Fibroblast of the aortic adventitia (primary cell): Measurements from ENCODE around the gene FOXK1. TPM values are rescaled to one million over a fixed set of nuclear protein-coding genes. Genes with fewer than 3 reads are reported as not detected.
"Not testable (repeated sequence)": the region's sequence is repeated elsewhere in the genome, so short reads cannot be mapped to it uniquely, and the experiment has no call there.

Experiments used
- DNase-seq: peaks from one replicate; pipeline ENCODE4 v3.0.0-alpha.2; 2010; ENCODE audit warnings: low read depth
- H3K4me3 ChIP-seq: 2 replicates; pipeline ENCODE4 v1.5.1; 2011; ENCODE audit warnings: low read depth, mild to moderate bottlenecking, control low read depth, low read length, moderate library complexity
- total RNA-seq: library from RNA; depleted of rRNA; stranded (reverse); fragments of >200 nt; gene quantifications from 2 replicates; pipeline ENCODE4 v1.2.3, GENCODE V29; 2012; ENCODE audit warnings: low replicate concordance
- TF ChIP-seq, protein P1 (sequence below): IDR thresholded peaks from 2 replicates; pipeline ENCODE4 v1.5.1; 2011; ENCODE audit warnings: mild to moderate bottlenecking, low read length, control low read depth, inconsistent platforms; ENCODE audit not compliant: insufficient read depth

The FOXK1 gene
- total RNA-seq, 1 donor, result 27.8 TPM

DNA sequence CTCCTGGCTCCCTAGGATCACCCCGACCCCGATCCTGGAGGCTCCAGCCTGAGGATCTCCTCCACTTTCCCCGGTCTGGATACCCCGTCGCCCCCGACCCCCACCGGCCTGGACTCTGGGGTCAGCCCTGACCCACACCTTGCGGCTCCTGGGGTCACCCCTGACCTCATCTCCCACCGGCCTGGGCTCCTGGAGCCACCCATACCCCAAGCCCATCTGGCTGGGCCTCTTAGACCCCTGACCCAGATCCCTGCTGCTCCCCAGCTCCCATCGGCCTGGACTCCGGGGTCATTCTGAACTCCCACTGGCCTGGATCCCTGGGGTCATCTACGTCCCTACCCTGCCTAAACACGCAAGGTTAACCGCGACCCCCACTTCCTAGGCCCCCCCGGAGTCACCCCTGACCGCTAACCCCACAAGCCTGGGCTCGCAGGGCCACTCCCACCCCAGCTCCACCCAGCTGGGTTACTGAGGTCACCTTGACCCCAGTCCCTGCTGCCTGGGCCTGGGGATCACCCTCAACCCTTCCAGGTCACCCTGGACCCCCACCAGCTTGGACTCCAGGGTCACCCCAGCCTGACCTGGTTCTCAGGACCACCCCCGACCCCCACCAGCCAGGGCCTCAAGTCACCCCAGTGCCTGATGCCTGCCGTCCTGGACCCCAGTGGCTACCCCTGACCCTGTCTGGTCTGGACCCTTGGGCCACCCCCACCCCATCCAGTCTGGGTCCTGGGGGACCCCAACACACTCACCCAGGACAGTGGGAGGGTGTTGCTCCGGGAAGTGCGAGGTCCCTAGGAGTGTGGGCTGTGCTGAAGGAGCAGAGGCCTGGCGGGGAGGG, 1.2 kb downstream of the FOXK1 start:
- TF ChIP-seq, protein P1, sequence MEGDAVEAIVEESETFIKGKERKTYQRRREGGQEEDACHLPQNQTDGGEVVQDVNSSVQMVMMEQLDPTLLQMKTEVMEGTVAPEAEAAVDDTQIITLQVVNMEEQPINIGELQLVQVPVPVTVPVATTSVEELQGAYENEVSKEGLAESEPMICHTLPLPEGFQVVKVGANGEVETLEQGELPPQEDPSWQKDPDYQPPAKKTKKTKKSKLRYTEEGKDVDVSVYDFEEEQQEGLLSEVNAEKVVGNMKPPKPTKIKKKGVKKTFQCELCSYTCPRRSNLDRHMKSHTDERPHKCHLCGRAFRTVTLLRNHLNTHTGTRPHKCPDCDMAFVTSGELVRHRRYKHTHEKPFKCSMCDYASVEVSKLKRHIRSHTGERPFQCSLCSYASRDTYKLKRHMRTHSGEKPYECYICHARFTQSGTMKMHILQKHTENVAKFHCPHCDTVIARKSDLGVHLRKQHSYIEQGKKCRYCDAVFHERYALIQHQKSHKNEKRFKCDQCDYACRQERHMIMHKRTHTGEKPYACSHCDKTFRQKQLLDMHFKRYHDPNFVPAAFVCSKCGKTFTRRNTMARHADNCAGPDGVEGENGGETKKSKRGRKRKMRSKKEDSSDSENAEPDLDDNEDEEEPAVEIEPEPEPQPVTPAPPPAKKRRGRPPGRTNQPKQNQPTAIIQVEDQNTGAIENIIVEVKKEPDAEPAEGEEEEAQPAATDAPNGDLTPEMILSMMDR, result no peak

DNA sequence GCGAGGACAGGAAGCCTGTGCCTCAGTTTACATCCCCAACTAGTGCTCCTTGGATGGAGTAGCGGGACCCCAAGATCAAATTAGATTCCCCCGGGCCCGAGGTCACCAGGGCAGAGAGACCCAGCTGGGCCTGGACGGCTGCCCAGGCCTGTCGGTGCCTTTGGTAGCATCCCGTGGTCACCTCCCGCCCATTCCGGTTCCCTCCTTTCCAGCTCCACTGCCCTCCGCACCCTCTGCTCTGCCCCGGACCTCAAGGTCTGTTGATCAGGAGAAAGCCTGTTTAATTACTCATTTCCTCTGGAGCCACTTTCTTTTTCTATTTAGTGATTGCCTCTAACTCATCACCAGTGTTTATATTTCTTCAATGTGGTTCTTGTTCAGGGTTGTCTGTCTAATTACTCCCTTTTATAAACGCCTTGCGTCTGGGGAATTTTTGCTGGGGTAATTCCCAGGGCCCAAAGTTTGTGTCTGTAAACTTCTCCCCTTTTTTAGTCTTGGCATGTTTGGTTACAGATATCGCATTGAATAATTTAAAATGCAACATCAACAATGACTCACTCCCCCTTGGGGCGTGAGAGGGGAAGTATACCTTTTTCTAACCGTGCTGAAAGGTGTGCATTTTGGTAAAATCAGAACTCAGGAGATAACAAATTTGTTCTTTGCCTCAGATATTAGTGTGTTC, 1.9 kb downstream of the FOXK1 start:
- TF ChIP-seq, protein P1, result no peak
- peak; percentile 69 for DNase-seq
- peak overlapping the region; percentile 90 for H3K4me3 ChIP-seq

More for the DNA sequence above, 1.2 kb downstream of the FOXK1 start:
- peak overlapping the region; percentile 90 for H3K4me3 ChIP-seq
- DNase-seq, result no peak

DNA sequence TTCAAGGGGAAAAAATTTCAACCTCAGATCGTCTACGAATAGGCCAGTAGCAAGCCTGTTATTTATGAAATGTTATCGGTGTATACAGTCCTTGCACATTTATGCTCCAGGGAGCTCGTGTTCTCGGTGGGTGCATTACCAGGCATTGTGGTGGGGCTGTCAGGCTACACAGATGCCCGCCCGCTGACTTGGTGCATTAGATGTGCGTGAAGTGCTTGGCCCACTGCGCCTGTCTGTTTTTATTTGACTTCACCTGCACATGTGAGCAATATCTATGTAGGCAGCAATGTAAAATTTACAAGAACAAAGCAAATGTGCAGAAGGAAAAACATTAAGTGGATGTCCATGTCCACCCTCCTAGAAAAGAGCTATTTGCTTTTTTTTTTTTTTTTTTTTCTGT, 2.8 kb downstream of the FOXK1 start:
- TF ChIP-seq, protein P1, result no peak
- no peak for DNase-seq
- H3K4me3 ChIP-seq, result peak overlapping the region; percentile 90

DNA sequence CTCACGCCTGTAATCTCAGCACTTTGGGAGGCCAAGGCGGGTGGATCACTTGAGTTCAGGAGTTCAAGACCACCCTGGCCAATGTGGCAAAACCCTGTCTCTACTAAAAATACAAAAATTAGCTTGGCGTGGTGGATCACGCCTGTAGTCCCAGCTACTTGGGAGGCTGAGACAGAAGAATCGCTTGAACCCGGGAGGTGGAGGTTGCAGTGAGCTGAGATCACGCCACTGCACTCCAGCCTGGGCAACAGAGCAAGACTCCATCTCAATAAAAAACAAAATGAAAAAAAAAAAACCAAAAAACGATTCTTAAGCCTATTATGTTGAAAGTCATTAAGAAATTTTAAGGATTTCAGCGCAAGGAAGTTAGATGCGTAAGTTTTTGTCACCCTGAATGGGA, 3.6 kb downstream of the FOXK1 start:
- H3K4me3 ChIP-seq, DNase-seq: not testable (repeated sequence)

DNA sequence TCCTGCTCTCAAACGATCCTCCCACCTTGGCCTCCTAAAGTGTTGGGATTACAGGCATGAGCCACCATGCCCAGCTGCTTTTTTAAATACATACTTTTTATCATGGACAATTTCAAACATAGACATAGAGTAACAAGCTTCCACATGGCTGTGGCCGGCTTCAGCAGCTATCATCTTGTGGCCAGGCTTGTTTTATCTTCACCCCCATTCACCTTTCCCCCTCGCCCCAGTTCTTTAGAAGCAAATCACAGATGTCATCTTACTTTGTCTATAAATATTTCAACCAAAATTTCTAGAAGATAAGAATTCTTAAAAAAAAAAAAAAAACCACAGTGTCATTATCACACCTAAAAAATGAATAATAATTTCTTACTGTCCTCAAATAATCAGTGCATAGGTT, 5.9 kb downstream of the FOXK1 start:
- DNase-seq, result no peak
- no peak overlapping the region for H3K4me3 ChIP-seq
- TF ChIP-seq, protein P1, result no peak

DNA sequence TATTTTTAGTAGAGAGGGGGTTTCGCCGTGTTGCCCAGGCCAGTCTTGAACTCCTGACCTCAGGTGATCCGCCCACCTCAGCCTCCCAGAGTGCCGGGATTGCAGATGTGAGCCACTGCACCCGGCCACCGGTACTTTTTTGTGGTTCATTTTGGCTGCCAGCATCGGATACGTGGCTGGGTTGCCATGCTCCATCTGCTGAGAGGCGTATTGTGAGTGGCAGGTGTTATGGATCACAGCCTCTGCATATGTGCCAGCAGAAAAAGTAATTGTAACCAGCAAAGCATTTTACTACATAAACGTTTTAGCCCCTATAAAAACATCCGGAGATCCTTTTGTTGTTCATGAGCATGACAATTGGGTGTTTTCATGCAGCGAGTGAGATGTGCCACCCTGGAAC, 7.1 kb downstream of the FOXK1 start:
- H3K4me3 ChIP-seq, result no peak overlapping the region
- DNase-seq, result no peak
- TF ChIP-seq, protein P1, result no peak

DNA sequence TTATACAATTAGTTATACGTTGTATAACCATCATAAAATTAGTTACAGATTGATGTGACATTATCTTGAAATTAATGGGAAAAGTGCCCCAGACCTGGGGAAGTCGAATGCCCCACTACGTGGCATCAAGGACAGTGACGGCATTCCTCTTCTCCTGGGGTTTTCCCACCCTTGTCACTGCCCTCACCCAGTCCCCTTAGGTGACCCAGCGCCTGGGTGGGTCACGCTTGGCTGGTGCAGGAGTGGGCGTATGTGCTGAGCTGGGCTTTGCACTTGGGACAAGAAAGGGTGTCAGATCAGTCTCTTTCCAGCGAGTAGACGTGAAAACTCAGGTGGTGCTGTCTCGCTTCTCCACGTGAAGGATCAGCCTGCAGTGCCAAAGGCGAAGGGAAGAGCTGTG, 7.6 kb downstream of the FOXK1 start:
- no peak for DNase-seq
- peak overlapping the region; percentile 49 for H3K4me3 ChIP-seq
- TF ChIP-seq, protein P1, result no peak
